HCT116 (cell line): Measurements from ENCODE around the gene DNMT3B.

Experiments used
- CTCF ChIP-seq, 3 experiments: fragments of 200-600 bp in 1 of 3; sonication (generic) in 1 of 3; IDR thresholded peaks in 2 of 3; conservative IDR thresholded peaks in 1 of 3; 2 replicates each; pipeline ENCODE4 v1.5.1; 2012 to 2017; ENCODE audit warnings: low read depth in 2 of 3, low read length in 2 of 3, antibody characterized with exemption in 1 of 3, borderline replicate concordance in 1 of 3, control low read depth in 1 of 3, mild to moderate bottlenecking in 1 of 3, mixed read lengths in 1 of 3, mixed run types in 1 of 3, moderate library complexity in 1 of 3; ENCODE audit not compliant: insufficient read depth in 1 of 3
- EGR1 ChIP-seq: IDR thresholded peaks from 2 replicates; pipeline ENCODE4 v1.6.1; 2012; ENCODE audit warnings: low read depth
- ELF1 ChIP-seq: IDR thresholded peaks from 2 replicates; pipeline ENCODE4 v1.6.1; 2012; ENCODE audit warnings: low read depth, borderline replicate concordance
- EZH2 ChIP-seq: fragments of 200-600 bp; sonication (generic); IDR thresholded peaks from 2 replicates; pipeline ENCODE4 v1.6.1; 2017; ENCODE audit warnings: antibody characterized with exemption, mixed run types
- EZH2phosphoT487 ChIP-seq: fragments of 200-600 bp; IDR thresholded peaks from 2 replicates; pipeline ENCODE4 v1.6.1; 2018; ENCODE audit warnings: antibody characterized with exemption, borderline replicate concordance
- POLR2A ChIP-seq: IDR thresholded peaks from 2 replicates; pipeline ENCODE4 v1.7.0; 2011; ENCODE audit warnings: borderline replicate concordance; ENCODE audit not compliant: insufficient read depth, insufficient read length; ENCODE audit errors: extremely low read depth
- POLR2AphosphoS5 ChIP-seq: IDR thresholded peaks from 2 replicates; pipeline ENCODE4 v1.6.1; 2011; ENCODE audit warnings: mild to moderate bottlenecking, low read depth, low read length, moderate library complexity
- RAD21 ChIP-seq: IDR thresholded peaks from 2 replicates; pipeline ENCODE4 v1.6.1; 2012; ENCODE audit warnings: low read depth, mild to moderate bottlenecking
- REST ChIP-seq: IDR thresholded peaks from 2 replicates; pipeline ENCODE4 v1.6.1; 2012; ENCODE audit warnings: low read depth
- SIN3A ChIP-seq: IDR thresholded peaks from 2 replicates; pipeline ENCODE4 v1.6.1; 2012; ENCODE audit warnings: low read depth
- TCF7L2 ChIP-seq: IDR thresholded peaks from 2 replicates; pipeline ENCODE4 v1.7.0; 2011; ENCODE audit warnings: borderline replicate concordance, inconsistent platforms; ENCODE audit not compliant: insufficient read depth, insufficient read length; ENCODE audit errors: extremely low read depth
- ZFX ChIP-seq: fragments of 450-650 bp; IDR thresholded peaks from 2 replicates; pipeline ENCODE4 v1.6.1; 2017
- ZNF274 ChIP-seq: fragments of 200-500 bp; sonication (Bioruptor generic); IDR thresholded peaks from 2 replicates; pipeline ENCODE4 v1.6.1; 2014; ENCODE audit warnings: mild to moderate bottlenecking, low read depth, low read length, inconsistent platforms
- TF ChIP-seq, protein P1 (sequence below): IDR thresholded peaks from 2 replicates; pipeline ENCODE4 v1.6.1; 2011; ENCODE audit warnings: mild to moderate bottlenecking, low read length, moderate library complexity; ENCODE audit not compliant: insufficient replicate concordance; ENCODE audit errors: extremely low read depth

DNA sequence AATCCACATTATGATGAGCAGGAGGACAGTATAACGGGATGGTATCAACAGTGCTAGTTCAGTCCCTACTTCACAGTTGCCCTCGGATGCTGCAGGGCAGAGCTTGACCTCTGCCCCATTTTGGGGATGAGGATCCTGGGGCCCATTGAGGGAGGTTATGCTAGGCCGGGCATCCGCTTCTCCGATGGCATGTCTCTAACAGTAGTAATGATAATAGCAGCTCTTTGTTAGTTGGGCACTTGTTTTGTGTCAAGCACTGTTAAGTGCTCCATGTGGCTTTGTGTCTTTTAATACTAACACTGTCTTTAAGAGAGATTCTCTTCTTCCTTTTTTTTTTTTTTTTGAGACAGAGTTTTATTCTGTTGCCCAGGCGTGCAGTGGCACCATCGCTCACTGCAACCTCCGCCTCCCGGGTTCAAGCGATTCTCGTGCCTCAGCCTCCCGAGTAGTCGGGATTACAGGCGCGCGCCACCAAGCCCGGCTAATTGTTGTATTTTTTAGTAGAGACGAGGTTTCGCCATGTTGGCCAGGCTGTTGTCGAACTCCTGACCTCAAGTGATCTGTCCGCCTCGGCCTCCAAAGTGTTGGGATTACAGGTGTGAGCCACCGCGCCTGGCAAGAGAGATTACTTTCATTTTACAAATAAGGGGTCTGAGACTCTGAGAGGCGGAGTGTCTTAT, 58.7 kb downstream of the DNMT3B start:
- TF ChIP-seq EZH2 (no peak), CTCF (IDR thresholded peaks at IDR 0.05 in 2 of 3, conservative IDR thresholded peaks at IDR 0.05 in 1 of 3; ENCODE audit: borderline replicate concordance in 1 of 3, insufficient read depth in 1 of 3, low read depth in 2 of 3, low read length in 2 of 3) (no peak), POLR2AphosphoS5 (no peak), ZFX (no peak), POLR2A (no peak), REST (no peak), RAD21 (no peak), ELF1 (no peak), EGR1 (no peak), SIN3A (no peak), EZH2phosphoT487 (no peak), ZNF274 (no peak), TCF7L2 (no peak)
- TF ChIP-seq, protein P1, sequence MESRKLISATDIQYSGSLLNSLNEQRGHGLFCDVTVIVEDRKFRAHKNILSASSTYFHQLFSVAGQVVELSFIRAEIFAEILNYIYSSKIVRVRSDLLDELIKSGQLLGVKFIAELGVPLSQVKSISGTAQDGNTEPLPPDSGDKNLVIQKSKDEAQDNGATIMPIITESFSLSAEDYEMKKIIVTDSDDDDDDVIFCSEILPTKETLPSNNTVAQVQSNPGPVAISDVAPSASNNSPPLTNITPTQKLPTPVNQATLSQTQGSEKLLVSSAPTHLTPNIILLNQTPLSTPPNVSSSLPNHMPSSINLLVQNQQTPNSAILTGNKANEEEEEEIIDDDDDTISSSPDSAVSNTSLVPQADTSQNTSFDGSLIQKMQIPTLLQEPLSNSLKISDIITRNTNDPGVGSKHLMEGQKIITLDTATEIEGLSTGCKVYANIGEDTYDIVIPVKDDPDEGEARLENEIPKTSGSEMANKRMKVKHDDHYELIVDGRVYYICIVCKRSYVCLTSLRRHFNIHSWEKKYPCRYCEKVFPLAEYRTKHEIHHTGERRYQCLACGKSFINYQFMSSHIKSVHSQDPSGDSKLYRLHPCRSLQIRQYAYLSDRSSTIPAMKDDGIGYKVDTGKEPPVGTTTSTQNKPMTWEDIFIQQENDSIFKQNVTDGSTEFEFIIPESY: no peak
